B cell (primary cell): ENCODE measurements around the gene CPO.

Experiments
- CTCF ChIP-seq: fragments of 200-600 bp; IDR thresholded peaks from one replicate; pipeline ENCODE4 v1.8.0; 2022; ENCODE audit warnings: antibody characterized with exemption, mild to moderate bottlenecking
- EZH2 ChIP-seq: IDR thresholded peaks from 2 replicates; pipeline ENCODE4 v1.6.1; 2012; ENCODE audit warnings: borderline replicate concordance, low read depth, mild to moderate bottlenecking, moderate library complexity, low read length; ENCODE audit not compliant: insufficient read depth, poor library complexity, severe bottlenecking

- TF ChIP-seq CTCF: no peak
- no peak for TF ChIP-seq EZH2
Measured at GRCh38 chr2:206935991-206936842, 3.1 kb upstream of the CPO start.
